GM18511 (cell line): ENCODE measurements around the gene TBC1D8.

Experiments used
- ATAC-seq: cut with Tn5 transposase; IDR thresholded peaks from one replicate; pipeline ENCODE4 v1.9.1; 2021; ENCODE audit warnings: mild to moderate bottlenecking, moderate library complexity; ENCODE audit not compliant: unreplicated experiment

TBC1D8 gene

GRCh38 chr2:101139495-101139894 lies 11.7 kb downstream of the TBC1D8 start:
- ATAC-seq, result no peak

- no peak for ATAC-seq
These were observed 15.5 kb downstream of the TBC1D8 start for GRCh38 chr2:101135412-101136296.

GRCh38 chr2:101133492-101134100 lies 17.6 kb downstream of the TBC1D8 start:
- no peak for ATAC-seq

GRCh38 chr2:101132202-101132601 lies 19.0 kb downstream of the TBC1D8 start:
- ATAC-seq, result no peak

DNA sequence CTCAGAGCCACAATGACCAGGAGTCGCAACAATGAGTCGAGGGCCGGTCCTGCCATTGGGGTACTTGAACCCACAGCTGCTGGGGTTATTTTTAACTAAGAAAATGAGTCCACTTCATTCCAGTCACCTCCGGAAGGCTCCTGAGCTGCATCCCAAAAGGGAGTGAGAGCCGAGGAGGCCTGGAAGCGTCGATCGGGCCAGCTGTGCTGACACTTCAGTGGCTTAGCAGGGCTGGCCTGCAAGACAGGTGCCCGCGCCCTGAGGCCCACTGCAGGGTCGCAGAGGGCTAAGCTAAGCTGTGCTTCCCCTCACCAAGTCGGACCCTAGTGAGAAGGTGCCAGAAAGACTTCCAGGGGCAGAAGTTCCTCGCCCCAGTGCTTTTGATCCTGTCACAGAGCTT lies 21.1 kb downstream of the TBC1D8 start:
- ATAC-seq, result no peak

GRCh38 chr2:101127319-101128056 lies 23.7 kb downstream of the TBC1D8 start:
- no peak for ATAC-seq

GRCh38 chr2:101125808-101126207 lies 25.4 kb downstream of the TBC1D8 start:
- no peak for ATAC-seq

DNA sequence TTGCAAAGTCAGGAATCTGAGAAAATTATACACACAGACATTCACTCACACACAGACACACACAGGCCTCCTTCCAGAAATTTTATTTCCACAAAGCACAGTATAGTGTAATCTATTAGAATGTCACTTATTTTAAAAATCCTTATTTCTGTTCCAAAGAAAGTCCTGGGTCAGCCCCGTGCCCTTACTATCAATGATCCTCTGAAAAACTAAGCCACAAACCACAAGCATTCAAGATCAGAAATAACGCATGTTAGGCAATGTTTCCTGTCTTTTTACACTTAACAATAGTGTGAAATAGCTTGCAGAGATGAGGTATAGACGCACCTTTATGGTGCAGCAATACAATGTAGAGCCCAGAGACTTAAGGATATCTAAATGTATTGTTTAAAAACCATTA lies 25.8 kb downstream of the TBC1D8 start:
- ATAC-seq, result no peak

DNA sequence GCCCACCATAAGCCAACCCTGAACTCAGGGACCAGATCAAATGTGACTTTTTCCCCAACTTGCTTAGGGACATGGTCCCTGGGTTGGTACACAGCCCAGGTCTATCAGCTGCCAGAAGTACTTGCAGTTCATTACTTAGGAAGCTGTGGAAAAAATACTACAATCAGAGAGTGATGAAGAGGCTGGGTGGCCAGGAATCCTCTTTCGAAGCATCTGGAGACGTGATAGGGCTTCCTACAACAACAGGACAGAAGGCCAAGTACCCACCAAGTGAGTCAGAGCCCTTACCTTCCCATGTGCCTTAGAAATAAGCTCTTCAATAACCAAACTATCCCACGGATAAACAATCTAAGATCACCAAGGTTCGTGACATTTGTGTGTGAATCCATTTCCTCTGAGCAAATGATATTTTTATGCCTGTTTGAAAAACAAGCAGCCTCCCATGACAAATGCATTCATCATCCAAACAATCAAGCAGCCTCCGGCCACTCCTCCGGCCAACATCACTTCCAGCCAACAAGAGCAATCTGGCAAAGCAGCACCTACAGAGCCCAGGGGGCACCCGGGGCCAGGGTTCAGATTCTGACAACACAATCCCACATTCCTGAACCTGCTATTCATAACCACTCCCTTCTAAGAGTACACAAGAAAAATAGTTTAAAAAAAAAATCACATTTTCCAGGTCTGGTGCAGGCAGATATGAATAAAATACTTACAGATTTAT lies 26.4 kb downstream of the TBC1D8 start:
- no peak for ATAC-seq

DNA sequence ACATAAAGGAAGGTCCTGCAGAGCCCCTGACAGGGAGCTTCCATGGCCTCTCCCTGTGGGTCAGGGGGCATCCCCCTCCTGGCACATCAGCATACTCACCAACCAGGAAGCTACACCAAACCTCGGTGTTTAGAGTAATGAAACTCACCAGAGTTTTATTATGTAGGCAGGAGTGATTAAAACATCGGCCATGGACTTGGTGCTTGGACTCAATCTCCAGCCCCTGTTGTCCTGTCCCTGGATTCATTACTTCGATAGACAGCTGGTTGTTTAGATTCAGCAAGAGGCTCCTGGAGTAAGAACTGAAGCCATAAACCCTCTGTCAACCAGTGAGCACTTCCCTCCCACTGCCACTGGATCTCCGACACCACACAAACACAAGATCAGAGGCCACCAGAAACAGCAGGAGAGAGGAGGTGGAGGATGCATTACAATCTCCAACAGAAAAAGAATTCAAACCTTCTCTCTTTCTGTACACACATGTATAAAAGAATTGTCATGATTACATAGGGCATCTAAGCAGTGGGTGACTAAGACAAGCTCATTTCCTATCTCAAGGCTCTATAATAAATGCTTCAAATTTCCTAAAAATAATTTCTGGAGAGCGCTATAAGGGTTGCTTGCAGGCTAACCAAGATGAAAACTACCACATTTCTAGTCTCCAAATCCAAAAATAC lies 27.2 kb downstream of the TBC1D8 start:
- ATAC-seq, result no peak

DNA sequence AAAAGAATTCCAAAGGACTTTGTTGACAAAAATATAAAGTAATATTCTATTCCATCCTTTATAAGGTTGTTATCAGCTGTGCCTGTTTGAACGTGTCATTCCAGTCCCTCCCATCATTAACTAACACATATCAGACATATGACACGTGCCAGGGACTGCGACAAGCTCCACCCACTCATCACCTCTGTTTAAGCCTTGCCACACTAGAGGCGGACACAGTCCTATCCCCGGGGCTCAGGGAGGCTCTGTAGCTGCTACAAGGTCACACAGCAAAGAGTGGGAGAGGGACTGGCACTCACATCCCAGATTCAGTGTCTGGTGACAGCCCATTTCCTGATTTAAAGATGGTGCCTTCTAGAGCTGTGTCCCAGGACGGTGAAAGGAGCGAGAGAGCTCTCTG lies 30.0 kb downstream of the TBC1D8 start:
- ATAC-seq, result no peak

DNA sequence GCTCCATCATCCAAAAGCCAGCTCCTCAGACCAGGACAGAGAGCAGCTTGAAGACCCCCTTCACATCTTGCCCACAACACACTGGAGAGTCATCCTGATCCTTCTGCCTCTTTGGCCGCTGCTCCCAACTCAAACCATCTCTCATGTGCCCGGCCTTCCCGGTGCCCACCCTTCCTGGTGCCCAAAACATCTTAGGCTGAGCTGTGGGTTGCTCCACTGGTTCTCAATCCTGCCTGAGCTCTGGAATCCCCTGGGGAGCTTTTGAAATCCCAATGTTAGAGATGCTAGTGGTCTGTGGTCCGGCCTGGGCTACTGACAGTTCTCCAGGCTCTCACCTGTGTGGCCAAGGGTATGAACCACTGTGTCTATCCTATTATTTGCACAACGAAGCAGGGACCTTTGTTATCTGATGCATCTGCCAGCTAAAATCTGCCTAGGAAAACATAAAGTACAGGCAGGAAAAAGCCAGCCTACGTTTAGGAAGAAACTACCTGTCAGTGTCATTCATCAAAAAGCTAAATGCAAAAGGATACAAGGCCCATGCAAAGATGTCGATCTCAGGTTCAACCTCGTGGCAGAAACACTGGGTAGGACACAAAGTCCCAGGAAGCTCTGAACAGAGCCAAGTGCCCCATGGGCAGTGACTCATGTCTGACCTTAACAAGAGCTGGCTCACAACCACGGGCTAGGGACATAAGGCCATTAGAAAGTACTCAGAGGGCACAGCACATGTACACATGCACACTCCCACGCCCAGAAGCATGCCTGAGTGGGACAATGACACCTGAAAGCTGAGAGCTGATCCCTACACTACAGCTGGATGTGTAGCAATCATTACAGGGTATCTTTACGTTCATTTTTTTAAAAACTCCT lies 30.8 kb downstream of the TBC1D8 start:
- ATAC-seq, result no peak

DNA sequence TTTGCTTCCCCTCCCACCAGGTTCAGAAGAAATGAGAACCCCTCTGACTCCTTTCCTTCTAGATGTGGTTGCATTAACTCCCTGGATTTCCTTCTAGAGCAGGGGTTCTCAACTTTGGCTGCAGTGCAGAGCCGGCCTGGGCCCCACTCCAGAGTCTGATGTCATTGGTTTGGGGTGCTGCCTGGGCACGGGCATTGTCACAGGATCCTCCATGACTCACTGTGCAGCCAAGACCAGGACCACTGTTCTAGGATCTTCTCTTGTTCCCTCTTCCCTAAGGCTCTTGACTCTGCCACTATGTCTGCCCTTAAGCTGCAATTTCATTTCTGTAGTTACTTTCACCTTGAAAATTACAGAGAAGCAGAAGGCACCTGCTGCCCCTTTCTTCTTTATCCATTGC lies 31.8 kb downstream of the TBC1D8 start:
- no peak for ATAC-seq

- ATAC-seq, result no peak
These were observed 34.2 kb downstream of the TBC1D8 start for GRCh38 chr2:101116841-101117552.

DNA sequence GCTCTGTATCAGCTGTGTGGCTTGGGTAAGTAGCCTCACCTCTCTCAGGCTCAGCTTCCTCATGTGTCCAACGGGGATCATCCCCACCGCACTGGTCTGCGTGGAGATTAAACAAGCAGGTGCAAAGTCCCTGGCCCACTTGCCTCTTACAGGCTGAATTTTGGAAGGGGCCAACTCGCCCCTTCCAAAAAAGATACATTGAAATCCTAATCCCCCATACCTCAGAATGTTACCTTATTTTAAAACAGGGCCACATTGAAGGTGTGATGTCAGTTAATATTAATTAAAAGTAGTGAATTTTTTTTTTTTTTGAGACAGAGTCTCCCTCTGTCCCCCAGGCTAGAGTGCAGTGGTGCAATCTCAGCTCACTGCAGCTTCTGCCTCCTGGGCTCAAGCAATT lies 34.8 kb downstream of the TBC1D8 start:
- ATAC-seq, result no peak

DNA sequence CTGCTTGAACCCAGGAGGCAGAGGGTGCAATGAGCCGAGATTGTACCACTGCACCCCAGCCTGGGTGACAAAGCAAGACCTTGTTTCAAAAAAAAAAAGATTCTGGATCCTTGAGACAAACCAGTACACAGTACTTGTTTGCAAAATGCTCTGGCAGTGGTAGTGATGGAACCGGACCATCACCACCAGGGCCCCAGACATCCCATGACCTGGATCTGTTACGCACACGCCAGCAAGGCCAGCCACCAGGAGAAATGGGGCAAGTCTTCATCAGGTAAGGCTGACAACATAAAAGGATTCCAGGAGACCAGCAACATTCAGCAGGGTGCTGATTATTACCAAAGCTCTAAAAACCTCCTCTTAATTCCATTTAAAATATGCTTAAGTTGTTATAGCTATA lies 35.5 kb downstream of the TBC1D8 start:
- ATAC-seq, result no peak

GRCh38 chr2:101114815-101115214 lies 36.4 kb downstream of the TBC1D8 start:
- no peak for ATAC-seq

DNA sequence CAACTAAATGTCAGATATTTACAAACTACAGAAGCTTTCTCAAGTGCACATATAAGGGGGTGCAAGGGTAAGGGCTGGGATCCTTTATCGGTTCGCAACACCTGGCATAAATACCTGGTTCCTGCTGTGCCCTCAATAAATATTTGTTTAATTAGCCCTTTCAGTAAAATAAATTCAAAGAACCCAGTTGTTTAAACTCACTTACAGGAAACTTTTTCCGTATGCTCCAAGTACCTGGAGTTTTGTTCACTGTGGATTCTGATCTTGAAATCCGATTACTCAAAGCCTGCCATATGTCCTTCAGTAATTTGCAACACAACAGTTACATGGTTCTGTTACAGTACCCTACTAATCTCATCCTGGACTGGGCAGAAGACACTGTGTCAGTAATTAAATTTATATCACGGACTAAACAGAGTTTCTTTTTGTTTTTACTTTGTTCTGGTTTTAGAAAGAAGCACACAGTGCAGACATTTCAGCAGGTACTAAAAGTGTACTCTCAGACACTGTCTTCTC lies 36.9 kb downstream of the TBC1D8 start:
- no peak for ATAC-seq
